GM18505 (cell line): ENCODE measurements around the gene PGAP1.

Source experiments
- ATAC-seq: cut with Tn5 transposase; IDR thresholded peaks from one replicate; pipeline ENCODE4 v1.9.1; 2021; ENCODE audit not compliant: unreplicated experiment
- POLR2A ChIP-seq: IDR thresholded peaks from 4 replicates; pipeline ENCODE4 v1.6.1; 2011; ENCODE audit warnings: borderline replicate concordance; ENCODE audit not compliant: insufficient read depth, insufficient read length; ENCODE audit errors: extremely low read depth

PGAP1 gene, protein sequence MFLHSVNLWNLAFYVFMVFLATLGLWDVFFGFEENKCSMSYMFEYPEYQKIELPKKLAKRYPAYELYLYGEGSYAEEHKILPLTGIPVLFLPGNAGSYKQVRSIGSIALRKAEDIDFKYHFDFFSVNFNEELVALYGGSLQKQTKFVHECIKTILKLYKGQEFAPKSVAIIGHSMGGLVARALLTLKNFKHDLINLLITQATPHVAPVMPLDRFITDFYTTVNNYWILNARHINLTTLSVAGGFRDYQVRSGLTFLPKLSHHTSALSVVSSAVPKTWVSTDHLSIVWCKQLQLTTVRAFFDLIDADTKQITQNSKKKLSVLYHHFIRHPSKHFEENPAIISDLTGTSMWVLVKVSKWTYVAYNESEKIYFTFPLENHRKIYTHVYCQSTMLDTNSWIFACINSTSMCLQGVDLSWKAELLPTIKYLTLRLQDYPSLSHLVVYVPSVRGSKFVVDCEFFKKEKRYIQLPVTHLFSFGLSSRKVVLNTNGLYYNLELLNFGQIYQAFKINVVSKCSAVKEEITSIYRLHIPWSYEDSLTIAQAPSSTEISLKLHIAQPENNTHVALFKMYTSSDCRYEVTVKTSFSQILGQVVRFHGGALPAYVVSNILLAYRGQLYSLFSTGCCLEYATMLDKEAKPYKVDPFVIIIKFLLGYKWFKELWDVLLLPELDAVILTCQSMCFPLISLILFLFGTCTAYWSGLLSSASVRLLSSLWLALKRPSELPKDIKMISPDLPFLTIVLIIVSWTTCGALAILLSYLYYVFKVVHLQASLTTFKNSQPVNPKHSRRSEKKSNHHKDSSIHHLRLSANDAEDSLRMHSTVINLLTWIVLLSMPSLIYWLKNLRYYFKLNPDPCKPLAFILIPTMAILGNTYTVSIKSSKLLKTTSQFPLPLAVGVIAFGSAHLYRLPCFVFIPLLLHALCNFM

DNA sequence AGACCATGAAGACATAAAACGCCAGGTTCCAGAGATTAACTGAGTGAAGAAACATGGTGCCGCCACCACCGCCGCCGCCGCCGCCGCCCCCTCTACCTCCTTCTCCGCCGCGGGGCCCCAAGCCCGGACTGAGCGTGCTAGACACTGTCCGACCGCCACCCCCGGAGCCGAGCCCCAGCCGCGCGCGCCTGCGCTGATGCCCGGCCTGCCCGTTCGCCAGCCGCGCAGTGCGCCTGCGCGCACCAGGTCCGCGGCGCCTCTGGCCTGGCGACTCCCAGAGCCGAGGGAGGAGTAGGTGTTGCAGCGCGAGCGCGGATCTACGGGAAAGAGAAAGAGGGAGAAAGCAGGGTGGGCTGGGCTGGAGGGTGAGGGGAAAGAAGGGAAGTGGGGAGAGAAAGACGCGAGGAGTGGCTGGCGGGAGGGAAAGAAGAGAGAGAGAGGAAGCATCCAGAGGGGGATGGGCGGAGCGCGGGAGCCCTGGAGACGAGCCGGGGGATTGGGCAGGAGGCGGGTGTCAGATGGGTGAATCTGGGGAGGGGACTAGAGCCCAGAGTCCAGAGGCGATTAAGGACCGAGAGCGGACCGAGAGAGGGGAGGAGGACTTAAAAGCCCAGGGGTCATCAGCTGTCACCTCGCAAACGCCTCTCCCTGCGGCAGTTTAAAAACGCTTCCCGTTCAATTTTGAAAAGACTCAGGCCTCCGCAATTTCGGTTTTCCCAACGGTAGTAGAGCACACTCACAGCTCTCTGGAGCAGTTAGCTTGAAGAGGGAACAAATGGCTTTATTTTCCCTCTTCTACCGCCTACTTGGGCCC lies at the start of gene PGAP1:
PGAP1 (minus strand) TSS at position 146 of the 814 bp plus-strand sequence; CDS start at position 55, 91 bp downstream.
- ATAC-seq: peak; percentile 91
- TF ChIP-seq POLR2A: peak; percentile 84

DNA sequence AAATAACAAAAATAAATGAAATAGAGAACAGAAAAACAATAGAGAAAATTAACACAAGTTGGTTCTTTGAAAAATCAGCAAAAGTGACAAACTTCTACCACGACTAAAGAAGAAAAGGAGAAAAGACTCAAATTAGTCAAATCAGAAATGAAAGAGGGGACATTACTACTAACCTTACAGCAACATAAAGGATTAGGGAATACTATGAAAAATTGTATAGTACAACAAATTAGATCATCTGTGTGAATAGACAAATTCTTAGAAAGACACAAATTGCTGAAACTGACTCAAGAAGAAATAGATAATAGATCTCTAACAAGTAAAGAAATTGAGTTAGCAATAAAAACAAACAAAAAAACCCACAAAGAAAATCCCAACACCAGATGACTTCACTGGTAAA lies 48.5 kb upstream of the PGAP1 start:
- no peak for TF ChIP-seq POLR2A
- no peak for ATAC-seq

DNA sequence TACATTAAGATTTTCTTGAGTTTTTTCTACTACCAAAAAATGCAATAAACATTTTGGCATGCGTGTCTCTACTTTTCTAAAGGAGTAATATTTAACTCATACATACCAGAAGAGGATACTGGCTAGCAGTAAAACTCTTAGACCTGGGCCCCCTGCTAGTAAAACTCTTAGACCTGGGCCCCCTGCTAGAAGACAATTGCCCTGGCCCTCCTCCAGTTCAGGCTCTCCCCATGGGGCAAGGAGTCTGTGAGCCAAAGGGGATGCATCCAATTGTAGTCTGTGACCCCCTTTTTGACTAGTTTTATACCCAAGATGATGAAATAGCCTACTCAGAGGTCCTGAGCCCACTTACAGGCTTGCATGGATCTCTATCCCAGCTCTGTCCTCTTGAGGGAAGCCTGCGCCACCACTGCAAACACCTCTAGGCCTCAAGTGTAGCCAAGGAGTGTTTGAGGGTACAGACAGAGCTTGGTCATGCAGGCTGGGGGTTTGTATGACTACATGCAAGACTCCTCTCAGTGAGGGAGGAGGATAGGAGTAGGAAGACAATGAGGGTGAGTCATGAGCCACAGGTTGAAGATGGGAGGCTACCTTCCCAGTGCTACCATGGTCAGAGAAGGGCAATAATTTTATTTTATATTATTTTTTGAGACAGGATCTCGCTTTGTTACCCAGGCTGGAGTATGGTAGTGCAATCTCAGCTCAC lies 45.2 kb upstream of the PGAP1 start:
- ATAC-seq: no peak
- TF ChIP-seq POLR2A: no peak

DNA sequence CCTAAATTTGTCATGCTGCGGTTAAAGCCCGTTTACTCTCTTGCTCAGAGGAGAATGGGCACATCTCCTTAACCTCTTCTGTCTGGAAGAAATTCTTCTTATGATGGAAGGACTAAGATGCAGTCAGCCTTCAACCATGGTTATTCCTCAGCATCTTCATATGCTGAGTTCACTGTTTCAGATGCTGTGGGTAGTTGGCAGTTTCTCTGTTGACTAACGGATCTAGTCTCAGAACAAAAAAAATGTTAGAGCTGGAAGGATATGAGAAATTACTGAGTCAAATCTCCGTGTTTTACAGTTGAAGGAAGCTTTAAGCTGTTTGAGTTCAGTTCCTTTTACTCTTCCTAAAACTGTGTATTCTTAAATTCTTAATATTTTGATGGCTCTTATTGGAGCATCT lies 43.6 kb upstream of the PGAP1 start:
- no peak for ATAC-seq
- no peak for TF ChIP-seq POLR2A

DNA sequence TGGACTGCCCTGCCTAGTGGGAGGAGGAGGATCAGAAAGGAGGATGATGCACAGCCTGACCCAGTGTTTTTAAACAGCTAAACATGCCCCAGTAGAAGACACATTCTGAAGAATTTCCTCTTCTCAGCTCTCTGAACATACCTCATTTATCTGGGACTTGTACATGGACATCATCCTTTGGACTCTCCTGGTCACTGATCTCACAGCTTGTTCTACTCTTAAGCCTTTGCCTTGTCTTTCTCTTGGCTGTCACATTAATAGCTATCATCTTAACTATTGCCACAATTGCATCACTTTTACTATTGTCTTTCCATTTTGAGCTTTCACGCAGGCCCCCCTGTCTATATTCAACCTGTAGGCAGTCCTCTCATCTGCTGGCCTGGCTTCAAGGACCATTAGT lies 42.0 kb upstream of the PGAP1 start:
- no peak for ATAC-seq
- TF ChIP-seq POLR2A: no peak

DNA sequence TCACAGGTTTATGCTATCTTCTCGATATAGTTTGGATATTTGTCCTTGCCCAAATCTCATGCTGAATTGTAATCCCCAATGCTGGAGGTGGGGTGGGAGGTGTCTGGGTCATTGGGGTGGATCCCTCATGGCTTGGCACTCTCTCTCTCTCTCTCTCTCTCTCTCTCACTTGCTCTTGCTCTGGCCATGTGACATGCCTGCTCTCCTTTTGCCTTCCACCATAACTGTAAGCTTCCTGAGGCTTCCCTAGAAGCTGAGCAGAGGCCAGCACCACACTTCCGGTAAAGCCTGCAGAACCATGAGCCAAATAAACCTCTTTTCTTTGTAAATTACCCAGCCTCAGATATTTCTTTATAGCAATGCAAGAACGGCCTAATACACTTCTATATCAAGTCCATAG lies 41.3 kb upstream of the PGAP1 start:
- ATAC-seq: no peak
- no peak for TF ChIP-seq POLR2A

DNA sequence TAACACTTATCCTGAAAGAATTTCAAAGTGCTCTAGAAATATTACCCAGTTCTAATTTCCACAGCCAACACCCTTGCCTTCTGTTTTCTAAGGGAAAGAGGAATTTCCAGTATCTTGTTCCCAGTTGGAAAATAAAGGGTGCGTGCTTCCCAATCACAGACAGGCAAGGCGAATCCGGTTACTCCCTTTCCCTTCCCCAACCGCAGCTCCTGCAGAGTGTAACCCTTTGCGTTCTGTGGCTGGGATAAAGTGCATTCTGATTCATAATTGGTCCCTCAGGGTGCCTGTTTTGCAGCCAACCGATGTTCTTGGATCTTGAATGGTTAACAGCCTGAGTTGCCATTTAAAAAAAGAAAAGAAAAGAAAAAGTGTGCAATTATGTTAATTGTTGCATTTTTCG lies 40.6 kb upstream of the PGAP1 start:
- ATAC-seq: no peak
- TF ChIP-seq POLR2A: no peak

DNA sequence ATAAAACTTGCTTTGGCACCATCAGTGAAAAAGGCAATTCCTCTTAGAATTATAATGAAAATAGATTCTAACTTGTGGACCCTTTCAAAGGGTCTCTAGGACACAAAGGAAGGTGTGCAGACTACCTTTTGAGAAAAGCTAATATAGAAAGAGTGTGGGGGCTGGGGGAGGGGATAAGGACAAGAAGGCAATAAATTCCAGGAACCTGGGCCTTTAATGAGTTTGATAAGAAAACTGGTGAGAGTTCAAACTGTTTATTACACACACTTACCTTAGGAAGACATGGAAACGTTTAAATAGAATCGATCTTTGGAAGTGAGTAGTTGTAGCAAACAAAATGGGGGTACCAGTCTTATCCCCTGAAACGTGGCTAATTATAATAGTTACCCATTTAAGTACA lies 39.6 kb upstream of the PGAP1 start:
- TF ChIP-seq POLR2A: no peak
- no peak for ATAC-seq

DNA sequence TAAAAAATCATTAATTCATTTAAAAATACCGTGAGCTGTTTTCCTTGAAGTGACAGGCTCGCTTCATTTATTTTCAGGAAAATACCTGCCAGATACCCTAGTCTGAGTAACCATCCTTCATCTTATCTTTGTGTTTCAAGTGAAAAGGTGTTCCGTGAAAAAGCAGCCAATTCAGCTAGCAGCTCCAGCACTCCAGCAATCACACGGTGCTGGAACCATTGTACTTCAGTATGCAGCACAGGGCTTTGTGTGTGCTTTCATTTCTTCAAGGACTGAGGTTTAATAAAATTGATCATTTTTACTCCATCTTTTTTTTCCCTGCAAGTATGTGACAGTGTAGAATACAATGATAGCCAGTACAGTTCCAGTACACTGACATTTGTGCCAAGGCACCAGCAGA lies 39.1 kb upstream of the PGAP1 start:
- no peak for TF ChIP-seq POLR2A
- ATAC-seq: no peak

DNA sequence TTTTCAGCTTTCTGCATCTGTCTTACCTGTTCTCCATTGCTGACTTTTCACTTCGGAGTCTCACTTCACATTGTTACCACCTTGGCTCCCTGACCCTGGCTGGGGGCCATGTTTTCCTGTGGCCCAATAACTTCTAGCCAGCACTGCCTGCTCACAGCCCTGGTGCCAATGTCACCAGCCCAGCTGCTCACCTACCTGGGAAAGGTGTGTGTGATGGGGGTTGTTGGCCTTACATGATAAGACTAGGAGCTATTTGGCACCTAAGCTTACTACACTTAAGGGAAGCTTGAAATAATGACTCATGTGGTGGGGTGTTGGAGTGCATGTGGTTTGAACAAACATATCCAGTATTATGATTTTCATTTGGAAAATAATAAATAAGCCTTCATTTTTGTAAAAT lies 37.5 kb upstream of the PGAP1 start:
- TF ChIP-seq POLR2A: no peak
- no peak for ATAC-seq

DNA sequence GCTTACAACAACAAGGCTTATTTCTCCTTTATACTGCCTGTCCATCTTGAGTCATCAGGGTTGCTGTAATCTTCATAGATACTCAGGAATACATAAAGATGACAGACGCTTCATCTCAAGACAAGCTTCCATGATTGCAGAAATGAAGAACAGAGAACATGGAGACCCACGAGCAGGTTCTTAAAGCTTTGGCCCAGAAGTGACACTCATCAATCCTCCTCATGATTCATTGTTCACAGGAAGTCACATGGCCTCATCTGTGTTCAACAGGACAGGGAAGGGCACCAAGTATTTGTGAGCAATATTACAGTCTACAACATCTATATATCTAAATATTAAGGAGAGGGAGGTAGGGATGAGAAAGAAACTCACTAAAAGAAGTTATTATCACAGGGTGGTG lies 36.5 kb upstream of the PGAP1 start:
- no peak for ATAC-seq
- no peak for TF ChIP-seq POLR2A

DNA sequence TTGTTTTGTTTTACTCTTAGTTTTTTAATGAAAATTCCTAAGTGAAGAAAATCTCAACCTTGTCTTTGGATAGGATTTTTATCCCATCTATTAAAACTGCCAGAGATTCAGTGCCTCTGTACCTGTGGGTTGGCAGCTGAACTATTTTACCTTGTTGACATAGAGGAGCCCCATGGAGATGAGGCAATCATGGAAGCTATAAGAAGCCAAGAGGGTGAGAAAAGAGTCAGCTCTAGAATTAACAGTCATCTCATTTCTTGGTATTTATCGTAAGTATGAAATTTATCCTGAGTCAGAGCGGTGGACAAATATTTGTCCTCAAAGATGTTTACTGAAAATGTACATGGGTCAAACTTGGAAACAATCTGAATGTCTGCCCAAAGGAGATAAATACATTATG lies 35.8 kb upstream of the PGAP1 start:
- ATAC-seq: no peak
- no peak for TF ChIP-seq POLR2A
